Stimulated activated CD8-positive, alpha-beta memory T cell treated with anti-CD3 and anti-CD28 coated beads, Interleukin-7, amount 100 ng/mL, for 1 hour (primary cell): ENCODE results near the gene DAPP1.

Experiments used
- DNase-seq, 2 donors: peaks; one replicate each; pipeline ENCODE4 v3.0.0-alpha.2; 2020; ENCODE audit warnings: low read depth in 2 of 2

The DAPP1 gene

DNA sequence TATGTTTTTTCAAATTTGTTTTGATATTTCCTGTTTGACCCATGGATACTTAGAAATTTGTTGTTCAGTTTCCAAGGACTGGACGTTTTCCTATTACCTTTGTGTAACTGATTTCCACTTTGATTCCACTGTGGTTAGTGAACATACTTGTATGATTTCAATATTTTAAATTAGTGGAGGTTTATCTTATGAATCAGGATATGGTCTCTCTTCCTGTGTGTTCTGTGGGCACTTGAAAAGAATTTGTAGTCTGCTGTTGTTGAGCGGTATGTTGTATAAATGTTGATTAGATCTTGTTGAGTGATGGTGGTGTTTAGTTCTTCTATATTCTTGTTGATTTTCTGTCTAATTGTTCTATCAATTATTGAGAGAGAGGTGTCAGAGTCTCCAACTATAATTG is 98.8 kb downstream of the DAPP1 start:
- DNase-seq = no peak

DNA sequence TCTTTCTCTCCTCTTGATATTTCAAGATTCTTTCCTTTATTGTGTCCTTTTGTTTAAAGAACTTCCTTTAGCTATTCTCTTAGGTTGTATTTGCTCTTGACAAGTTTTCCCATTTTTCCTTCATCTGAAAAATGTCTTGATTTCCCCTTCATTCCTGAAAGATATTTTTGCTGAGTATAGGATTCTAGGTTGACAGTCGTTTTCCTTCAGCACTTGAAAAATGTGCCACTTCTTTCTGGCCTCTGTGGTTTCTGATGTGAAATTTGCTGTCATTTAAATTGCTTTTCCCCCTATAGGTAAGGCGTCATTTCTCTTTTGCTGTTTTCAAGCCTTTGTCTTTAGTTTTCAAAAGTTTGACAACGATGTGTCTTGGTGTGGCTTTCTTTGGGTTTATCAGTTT is 100.9 kb downstream of the DAPP1 start:
- DNase-seq = no peak

DNA sequence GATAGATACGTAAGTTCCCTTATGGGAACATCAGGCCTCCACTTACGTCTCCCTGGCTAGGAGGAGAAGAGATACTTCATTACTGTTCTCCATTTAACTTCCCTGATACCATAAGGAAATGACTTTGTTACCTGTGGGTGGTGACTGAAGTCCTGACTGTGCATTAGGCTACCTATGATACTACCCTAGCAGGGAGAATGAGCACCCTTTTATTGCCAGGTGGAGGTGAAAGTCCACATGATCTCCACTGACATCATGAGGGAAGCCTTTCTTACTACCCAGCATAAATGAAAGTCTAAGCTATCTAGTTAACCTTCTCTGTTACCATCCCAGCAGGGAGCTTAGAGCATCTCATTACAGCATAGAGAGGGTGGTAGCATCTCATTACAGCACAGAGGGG is 102.0 kb downstream of the DAPP1 start:
- no peak for DNase-seq
